NOMO-1 (cell line): Measurements from ENCODE around the gene CTIF.

Experiments used
- DNase-seq, 2 experiments: peaks; one replicate each; lab custom pipeline; 2025; ENCODE audit not compliant: unreplicated experiment in 2 of 2; lab: John Stamatoyannopoulos, UW

CTIF gene

GRCh38 chr18:48765053-48765452 is 226.2 kb downstream of the CTIF start:
- no peak for DNase-seq

GRCh38 chr18:48766026-48766425 is 227.2 kb downstream of the CTIF start:
- no peak for DNase-seq

- no peak for DNase-seq
Measured at GRCh38 chr18:48766487-48766886, 227.7 kb downstream of the CTIF start.

GRCh38 chr18:48767090-48767690 is 228.4 kb downstream of the CTIF start:
- no peak for DNase-seq

GRCh38 chr18:48769006-48769636 is 230.3 kb downstream of the CTIF start:
- peak in 1 of 2 experiments; percentile 10 for DNase-seq

GRCh38 chr18:48770243-48770642 is 231.4 kb downstream of the CTIF start:
- DNase-seq = no peak

GRCh38 chr18:48771641-48772375 is 233.0 kb downstream of the CTIF start:
- DNase-seq = peak; percentile 7 to 48

- no peak for DNase-seq
Measured at GRCh38 chr18:48772457-48772856, 233.6 kb downstream of the CTIF start.

- no peak for DNase-seq
Measured at GRCh38 chr18:48773821-48774220, 235.0 kb downstream of the CTIF start.

GRCh38 chr18:48774941-48775340 is 236.1 kb downstream of the CTIF start:
- DNase-seq = no peak

GRCh38 chr18:48775372-48776155 is 236.7 kb downstream of the CTIF start:
- no peak for DNase-seq

GRCh38 chr18:48776156-48776555 is 237.3 kb downstream of the CTIF start:
- no peak for DNase-seq

GRCh38 chr18:48776641-48777025 is 237.8 kb downstream of the CTIF start:
- DNase-seq = no peak

- DNase-seq = peak; percentile 41 to 73
Measured at GRCh38 chr18:48777026-48777743, 238.4 kb downstream of the CTIF start.

- DNase-seq = peak; percentile 49 to 50
Measured at GRCh38 chr18:48777744-48778116, 238.9 kb downstream of the CTIF start.

GRCh38 chr18:48778344-48779011 is 239.6 kb downstream of the CTIF start:
- no peak for DNase-seq

- no peak for DNase-seq
Measured at GRCh38 chr18:48779462-48779861, 240.6 kb downstream of the CTIF start.

GRCh38 chr18:48780201-48780912 is 241.5 kb downstream of the CTIF start:
- DNase-seq = no peak

- DNase-seq = no peak
Measured at GRCh38 chr18:48780913-48781162, 242.0 kb downstream of the CTIF start.
